GM21515 (cell line): ENCODE results near the gene EPHA10.

Experiments used
- ATAC-seq: cut with Tn5 transposase; IDR thresholded peaks from one replicate; pipeline ENCODE4 v1.9.1; 2021; ENCODE audit not compliant: unreplicated experiment

The EPHA10 gene

GRCh38 chr1:37676281-37677142 is 88.4 kb downstream of the EPHA10 start:
- ATAC-seq: no peak

GRCh38 chr1:37673920-37674319 is 91.0 kb downstream of the EPHA10 start:
- no peak for ATAC-seq

- ATAC-seq: no peak
These were observed 92.6 kb downstream of the EPHA10 start for GRCh38 chr1:37672136-37672870.

- no peak for ATAC-seq
These were observed 93.7 kb downstream of the EPHA10 start for GRCh38 chr1:37671261-37671660.

GRCh38 chr1:37670133-37670532 is 94.8 kb downstream of the EPHA10 start:
- no peak for ATAC-seq

GRCh38 chr1:37667023-37667671 is 97.8 kb downstream of the EPHA10 start:
- no peak for ATAC-seq

- no peak for ATAC-seq
These were observed 98.6 kb downstream of the EPHA10 start for GRCh38 chr1:37666241-37666867.
